Progenitor cell of endocrine pancreas (in vitro differentiated cells): ENCODE data around the gene TBXAS1. TPM values are rescaled to one million over a fixed set of nuclear protein-coding genes. Genes with fewer than 3 reads are reported as not detected.

ENCODE experiments used
- DNase-seq: peaks from one replicate; pipeline ENCODE4 v3.0.0; 2021; ENCODE audit warnings: low spot score; ENCODE audit not compliant: unreplicated experiment
- H3K27ac Mint-ChIP-seq: 2 replicates; pipeline ENCODE4 v1.8.0; 2021; ENCODE audit warnings: mild to moderate bottlenecking, moderate library complexity, mixed read lengths
- H3K27me3 Mint-ChIP-seq: 2 replicates; pipeline ENCODE4 v1.8.0; 2021; ENCODE audit warnings: mixed read lengths
- H3K36me3 Mint-ChIP-seq: 2 replicates; pipeline ENCODE4 v1.8.0; 2022; ENCODE audit warnings: mixed read lengths; ENCODE audit not compliant: insufficient read depth
- H3K4me1 Mint-ChIP-seq: 2 replicates; pipeline ENCODE4 v1.8.0; 2021; ENCODE audit warnings: low read depth, mixed read lengths
- H3K4me3 Mint-ChIP-seq: 2 replicates; pipeline ENCODE4 v1.8.0; 2021; ENCODE audit warnings: low read depth, mild to moderate bottlenecking, moderate library complexity, mixed read lengths
- H3K9me3 Mint-ChIP-seq: 2 replicates; pipeline ENCODE4 v1.8.0; 2021; ENCODE audit warnings: low read depth, mixed read lengths
- total RNA-seq: library from RNA; stranded (reverse); gene quantifications from 2 replicates; pipeline ENCODE4 v1.2.1, GENCODE V29; 2021
- TF ChIP-seq, protein P1 (sequence below): fragments of 200-600 bp; sonication (generic); IDR thresholded peaks from one replicate; pipeline ENCODE4 v1.5.0; 2021; ENCODE audit warnings: antibody characterized with exemption, mild to moderate bottlenecking; ENCODE audit not compliant: unreplicated experiment

Gene TBXAS1
- total RNA-seq, 1 donor from 2014 or later, result 10.4 TPM

DNA sequence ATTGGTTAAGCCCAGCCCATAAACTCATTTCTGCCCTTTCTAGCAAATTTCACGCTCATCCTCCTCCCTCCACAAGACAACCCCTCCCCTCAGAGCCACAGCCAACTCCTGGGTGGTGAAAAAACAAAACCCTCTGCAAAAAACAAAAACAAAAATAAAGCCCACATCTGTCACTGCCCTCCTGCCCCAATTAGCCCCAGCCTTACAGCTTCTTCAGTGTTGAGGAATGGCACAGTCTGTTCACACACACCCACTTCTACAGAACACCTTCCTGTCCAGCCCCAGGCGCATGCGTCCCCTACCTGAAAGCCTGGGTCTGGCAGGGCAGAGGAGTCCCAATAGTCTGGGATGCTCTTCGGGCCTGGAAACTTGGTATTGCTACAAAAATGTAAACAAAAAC is 199.2 kb downstream of the TBXAS1 start:
- Mint-ChIP-seq H3K4me1 (no peaks in the 10 kb centered on the region), H3K27ac (no peak overlapping the region), H3K4me3 (no peak overlapping the region), H3K36me3 (no peaks in the 10 kb centered on the region), H3K27me3 (peaks cover 7% of the 10 kb centered on the region), H3K9me3 (no peaks in the 10 kb centered on the region)
- TF ChIP-seq, protein P1, sequence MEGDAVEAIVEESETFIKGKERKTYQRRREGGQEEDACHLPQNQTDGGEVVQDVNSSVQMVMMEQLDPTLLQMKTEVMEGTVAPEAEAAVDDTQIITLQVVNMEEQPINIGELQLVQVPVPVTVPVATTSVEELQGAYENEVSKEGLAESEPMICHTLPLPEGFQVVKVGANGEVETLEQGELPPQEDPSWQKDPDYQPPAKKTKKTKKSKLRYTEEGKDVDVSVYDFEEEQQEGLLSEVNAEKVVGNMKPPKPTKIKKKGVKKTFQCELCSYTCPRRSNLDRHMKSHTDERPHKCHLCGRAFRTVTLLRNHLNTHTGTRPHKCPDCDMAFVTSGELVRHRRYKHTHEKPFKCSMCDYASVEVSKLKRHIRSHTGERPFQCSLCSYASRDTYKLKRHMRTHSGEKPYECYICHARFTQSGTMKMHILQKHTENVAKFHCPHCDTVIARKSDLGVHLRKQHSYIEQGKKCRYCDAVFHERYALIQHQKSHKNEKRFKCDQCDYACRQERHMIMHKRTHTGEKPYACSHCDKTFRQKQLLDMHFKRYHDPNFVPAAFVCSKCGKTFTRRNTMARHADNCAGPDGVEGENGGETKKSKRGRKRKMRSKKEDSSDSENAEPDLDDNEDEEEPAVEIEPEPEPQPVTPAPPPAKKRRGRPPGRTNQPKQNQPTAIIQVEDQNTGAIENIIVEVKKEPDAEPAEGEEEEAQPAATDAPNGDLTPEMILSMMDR, result no peak
- DNase-seq, result no peak

DNA sequence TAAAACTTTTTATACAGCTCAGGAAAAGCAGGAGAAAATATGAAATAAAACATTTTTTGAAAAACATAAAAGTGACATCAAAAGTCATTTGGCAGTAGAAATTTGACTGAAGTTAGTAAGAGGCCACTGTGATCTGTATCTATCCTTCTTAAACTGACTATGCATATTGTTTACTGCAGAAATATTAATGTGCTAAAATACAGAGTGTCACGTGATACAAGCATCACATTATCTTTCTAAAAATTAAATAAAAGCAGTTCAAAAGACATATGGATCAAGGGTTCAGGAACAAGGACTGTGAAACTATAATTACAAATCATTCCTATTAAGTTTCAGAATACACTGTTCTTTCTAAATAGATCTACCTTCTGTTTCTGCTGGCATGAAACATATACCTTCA is 200.0 kb downstream of the TBXAS1 start:
- H3K4me3 Mint-ChIP-seq, result no peak overlapping the region
- TF ChIP-seq, protein P1, result no peak
- H3K4me1 Mint-ChIP-seq, result no peaks in the 10 kb centered on the region

DNA sequence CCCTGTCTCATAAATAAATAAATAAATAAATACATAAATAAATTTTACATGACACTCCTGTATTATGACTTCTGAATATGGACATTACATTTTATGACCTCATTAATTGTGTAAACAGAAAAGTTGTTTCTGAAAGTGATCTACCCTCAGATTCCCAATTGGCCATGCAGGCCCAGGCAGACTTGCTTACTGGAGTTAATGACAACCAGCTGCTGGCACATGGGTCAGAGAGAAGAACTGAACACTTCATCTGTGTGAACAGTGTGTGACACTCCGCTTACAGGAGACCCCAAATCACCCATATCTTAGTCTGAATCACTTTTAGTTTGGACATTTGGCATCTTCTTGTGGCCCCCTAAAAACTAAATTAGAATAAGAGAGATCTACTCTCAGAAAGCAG is 202.3 kb downstream of the TBXAS1 start:
- peaks cover 3% of the 10 kb centered on the region for H3K27me3 Mint-ChIP-seq
- H3K4me3 Mint-ChIP-seq, result no peak overlapping the region
- no peak overlapping the region for H3K27ac Mint-ChIP-seq
- TF ChIP-seq, protein P1, result no peak
- DNase-seq, result no peak
- H3K9me3 Mint-ChIP-seq, result no peaks in the 10 kb centered on the region
- H3K4me1 Mint-ChIP-seq, result no peaks in the 10 kb centered on the region
- no peaks in the 10 kb centered on the region for H3K36me3 Mint-ChIP-seq

More for the DNA sequence above, 200.0 kb downstream of the TBXAS1 start:
- no peak for DNase-seq
- no peaks in the 10 kb centered on the region for H3K9me3 Mint-ChIP-seq
- no peaks in the 10 kb centered on the region for H3K36me3 Mint-ChIP-seq
- H3K27me3 Mint-ChIP-seq, result peaks cover 7% of the 10 kb centered on the region
- no peak overlapping the region for H3K27ac Mint-ChIP-seq

DNA sequence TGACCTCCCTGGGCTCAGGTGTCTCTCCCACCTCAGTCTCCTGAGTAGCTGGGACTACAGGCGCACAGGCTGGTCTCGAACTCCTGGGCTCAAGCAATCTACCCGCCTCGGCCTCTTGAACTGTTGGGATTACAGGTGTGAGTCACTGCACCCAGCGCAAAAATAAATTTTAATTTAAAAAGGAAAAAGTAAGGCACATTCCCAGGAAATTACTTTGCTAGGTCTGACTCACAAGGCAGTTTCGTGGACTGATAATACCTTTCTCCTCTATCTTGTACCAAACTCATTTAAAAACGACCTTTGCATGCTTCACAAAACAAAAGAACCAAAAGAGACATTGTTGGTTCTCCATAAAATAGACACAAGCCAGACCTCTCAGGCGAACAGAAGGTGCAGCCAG is 204.0 kb downstream of the TBXAS1 start:
- Mint-ChIP-seq H3K9me3 (no peaks in the 10 kb centered on the region), H3K4me1 (no peaks in the 10 kb centered on the region), H3K27me3 (peaks cover 6% of the 10 kb centered on the region), H3K36me3 (no peaks in the 10 kb centered on the region), H3K27ac (no peak overlapping the region), H3K4me3 (no peak overlapping the region)
- DNase-seq, result no peak
- TF ChIP-seq, protein P1, result no peak

DNA sequence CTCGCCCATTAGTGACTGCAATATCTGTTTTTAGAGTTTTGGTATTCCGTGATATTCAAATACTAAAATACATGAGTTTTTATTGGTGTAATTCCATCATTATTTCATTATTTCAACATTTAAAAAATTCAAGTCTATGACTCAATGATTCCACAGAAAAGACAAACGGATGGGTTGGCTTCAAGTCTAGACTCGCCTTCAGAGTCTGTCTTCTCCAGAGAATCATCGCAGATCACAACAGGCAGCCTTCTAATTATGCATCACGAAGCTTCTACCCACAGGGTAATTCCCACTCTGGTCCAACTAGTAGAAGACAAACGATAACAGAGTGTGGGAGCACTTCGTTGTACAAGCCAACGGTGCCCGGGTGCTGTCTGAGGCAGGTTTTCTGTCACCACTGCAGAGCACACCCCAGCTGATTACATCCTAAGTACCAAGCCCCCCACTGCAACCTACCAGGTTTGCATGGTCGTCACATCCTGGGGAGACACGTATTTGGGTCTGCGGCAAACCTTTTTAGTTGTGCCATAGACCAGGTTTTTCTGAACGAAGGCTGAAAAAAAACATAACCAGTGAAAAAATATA is 204.8 kb downstream of the TBXAS1 start:
- H3K4me1 Mint-ChIP-seq, result no peaks in the 10 kb centered on the region
- no peak for DNase-seq
- no peaks in the 10 kb centered on the region for H3K36me3 Mint-ChIP-seq
- H3K27me3 Mint-ChIP-seq, result peaks cover 12% of the 10 kb centered on the region
- TF ChIP-seq, protein P1, result no peak
- H3K9me3 Mint-ChIP-seq, result no peaks in the 10 kb centered on the region
- no peak overlapping the region for H3K4me3 Mint-ChIP-seq
- no peak overlapping the region for H3K27ac Mint-ChIP-seq
